Measurements from ENCODE around the gene HORMAD2.

HORMAD2 gene

DNA sequence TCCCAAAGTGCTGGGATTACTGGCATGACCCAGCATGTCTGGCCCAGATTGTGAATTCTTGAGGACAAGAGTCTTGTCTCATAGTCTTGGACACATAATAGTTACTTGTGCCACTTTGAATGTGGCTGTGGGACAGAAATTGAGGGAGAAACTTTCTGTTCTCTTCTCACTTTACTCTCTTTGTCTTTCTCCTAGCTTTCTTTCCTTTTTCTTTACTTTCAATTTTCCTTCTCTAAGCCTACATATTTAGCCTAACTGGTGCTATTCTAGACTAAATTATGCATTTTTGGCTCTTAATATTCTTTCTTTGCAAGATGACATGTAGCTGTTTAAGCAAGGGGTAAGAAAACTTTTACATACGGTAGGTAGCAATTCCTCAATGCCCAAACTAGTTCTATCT is 33.2 kb downstream of the HORMAD2 start:
- DNase-seq: no peak

DNA sequence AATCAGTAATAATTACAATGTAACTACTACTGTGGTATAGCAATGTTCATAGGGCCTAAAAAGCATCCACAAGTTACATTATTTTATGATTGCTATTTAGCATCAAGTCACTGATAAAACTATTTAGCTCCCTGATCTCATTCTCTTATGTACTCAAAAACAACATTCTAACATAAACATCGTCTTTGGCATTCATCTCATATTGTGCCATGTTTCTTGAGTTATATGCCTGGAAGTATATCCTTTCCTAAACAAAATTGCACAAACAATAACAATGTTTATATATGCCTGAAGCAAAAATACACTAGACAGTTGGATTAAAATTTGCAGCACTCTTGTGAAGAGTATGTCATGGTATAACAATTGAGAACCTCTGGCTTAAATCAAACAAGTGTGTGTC is 34.1 kb downstream of the HORMAD2 start:
- no peak for DNase-seq

DNA sequence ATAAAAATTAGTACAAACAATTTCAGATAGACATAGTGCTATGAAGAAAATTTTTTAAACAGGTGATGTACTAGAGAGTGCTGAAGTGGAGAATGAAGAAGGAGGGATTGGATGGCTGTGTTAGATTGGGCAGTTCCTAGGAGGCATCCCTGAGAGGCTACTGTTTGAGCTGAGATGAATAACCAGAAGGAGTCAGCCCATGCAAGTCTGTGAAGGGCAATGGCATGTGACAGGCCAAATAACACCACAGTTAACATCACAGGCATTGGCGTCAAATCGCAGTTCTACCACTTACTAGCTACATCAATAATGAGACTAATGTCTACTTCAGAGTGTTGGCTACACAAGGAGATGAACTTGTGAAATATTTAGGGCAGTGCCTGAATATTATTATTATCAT is 35.4 kb downstream of the HORMAD2 start:
- DNase-seq: no peak

DNA sequence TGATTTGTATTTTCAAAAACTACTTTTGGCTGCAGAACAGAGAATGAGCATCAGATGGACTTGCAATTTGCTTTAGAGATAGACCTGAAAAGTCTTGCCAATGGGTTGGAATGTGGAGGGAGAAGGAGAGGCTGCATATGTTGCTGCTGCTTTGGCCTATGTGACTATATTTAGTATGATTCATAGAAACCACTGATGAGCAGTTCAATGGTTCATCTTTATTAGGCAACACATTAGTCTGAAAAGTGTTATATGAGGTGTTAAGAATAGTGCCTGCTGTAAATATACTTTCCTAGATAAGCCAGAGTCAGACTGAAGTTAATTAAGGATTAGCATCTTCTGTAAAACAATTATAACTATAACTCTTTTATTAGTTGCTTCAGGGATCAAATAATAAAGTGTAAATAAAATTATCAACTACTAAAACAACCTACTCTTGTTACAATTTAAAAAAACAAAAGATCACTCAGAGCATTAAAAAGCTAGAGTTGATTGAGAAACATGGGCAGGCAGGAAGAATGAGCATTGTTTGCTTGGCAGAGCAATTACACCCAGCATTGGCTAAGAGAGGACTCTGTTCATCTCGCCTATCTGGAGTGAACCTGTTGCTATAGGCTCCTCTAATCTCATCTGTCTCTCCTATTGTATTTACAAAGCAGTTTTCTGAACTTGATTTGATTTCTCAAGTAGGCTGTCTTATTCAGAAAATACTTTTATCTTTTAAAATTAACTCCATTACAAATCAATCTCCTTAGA is 36.3 kb downstream of the HORMAD2 start:
- no peak for DNase-seq

DNA sequence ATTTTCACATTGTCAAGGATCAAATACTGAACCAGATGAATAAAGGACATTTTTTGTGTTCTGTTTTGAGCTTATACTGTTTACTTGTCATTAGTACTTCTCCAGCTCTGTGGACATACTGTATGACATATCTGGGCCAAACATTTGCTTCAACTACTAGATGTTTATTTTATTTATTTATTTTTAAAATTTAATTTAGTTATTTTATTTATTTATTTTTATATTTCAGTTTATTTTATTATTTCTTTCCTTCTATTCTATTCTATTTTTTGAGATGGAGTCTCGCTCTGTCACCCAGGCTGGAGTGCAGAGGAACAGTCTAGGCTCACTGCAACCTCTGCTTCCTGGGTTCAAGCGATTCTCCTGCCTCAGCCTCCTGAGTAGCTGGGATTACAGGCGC is 37.0 kb downstream of the HORMAD2 start:
- DNase-seq: no peak

DNA sequence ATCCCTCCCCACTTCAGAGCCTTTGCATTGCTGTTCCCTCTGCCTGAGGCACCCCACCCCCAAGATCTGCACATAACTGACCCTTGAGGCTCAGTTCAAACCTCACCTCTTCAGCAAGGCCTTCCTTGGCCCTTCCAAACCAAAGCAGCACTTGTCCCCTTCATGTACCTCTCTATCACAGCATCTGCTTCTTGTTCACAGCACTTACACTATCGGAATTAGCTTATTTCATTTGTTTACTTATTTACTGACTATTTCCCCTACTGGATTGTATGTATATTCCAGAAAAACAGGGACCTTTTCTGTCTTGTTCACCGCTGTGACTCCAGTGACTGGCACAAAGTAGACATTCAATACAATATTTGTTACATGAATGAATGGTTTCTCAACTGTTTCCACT is 38.0 kb downstream of the HORMAD2 start:
- no peak for DNase-seq

DNA sequence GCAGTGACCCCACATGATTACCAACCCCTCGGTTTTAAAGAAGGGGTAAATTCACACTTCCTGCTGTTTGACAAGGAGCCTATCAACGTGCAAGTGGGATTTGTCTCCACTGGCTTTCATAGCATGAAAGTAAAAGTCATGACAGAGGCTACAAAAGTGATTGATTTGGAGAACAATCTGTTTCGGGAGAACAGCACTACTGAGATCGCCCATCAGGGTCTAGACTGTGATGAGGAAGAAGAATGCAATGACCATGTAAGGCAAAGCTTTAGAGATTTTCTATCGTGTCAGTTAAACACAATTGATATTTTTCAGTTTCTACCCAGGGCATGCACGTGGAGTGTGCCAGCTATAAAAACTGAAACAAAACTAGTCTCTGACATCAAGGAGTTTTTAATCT is 41.7 kb downstream of the HORMAD2 start:
- no peak for DNase-seq

DNA sequence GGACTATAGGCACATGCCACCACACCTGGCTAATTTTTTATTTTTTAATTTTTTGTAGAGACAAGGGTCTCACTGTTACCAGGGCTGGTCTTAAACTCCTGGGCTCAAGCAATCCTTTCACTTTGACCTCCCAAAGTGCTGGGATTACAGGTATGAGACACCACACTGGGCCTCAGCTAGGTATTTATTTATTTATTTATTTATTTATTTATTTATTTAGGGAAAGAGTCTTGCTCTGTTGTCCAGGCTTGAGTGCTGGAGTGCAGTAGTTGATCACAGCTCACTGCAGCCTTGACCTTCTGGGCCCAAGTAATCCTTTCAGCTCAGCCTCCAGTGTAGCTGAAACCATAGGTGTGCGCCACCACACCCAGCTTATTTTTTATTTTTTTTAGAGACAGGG is 43.2 kb downstream of the HORMAD2 start:
- no peak for DNase-seq

DNA sequence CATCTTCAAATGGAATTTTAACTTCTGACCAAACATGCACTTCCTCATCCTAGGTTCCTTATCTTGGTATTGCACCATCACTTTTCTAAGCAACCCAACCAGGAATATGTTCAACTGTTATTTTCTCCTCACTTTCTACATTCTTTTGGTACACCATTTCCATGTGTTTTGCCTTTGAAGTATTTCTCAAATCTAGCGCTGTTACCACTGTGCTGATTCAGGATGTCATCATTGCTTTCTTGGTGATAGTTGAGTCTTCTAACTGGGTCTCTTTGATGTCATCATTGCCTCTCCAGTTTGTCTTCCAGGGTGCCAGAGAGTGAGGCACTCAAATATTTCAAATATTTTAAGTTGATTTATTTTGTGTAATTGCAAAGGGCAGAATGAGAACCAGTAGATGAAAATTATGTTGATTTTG is 47.5 kb downstream of the HORMAD2 start:
- DNase-seq: no peak

DNA sequence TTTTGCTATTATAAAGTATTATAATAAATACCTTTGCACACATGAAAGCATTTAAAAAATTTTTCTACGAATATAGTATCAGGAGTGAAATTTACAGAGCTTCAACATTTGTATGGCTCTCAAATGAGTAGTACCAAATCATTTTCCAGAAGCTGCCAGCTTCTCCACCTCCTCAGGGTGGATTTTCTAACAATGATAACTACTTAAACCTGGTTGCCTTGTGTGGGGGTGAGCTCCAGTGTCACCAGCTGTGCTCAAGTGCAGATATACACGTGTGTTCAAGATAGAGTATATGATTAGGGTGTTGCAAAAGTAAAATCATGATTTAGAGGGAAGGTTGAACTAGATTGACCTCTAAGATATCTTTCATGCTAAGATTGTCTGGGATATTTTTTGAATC is 48.2 kb downstream of the HORMAD2 start:
- no peak for DNase-seq

DNA sequence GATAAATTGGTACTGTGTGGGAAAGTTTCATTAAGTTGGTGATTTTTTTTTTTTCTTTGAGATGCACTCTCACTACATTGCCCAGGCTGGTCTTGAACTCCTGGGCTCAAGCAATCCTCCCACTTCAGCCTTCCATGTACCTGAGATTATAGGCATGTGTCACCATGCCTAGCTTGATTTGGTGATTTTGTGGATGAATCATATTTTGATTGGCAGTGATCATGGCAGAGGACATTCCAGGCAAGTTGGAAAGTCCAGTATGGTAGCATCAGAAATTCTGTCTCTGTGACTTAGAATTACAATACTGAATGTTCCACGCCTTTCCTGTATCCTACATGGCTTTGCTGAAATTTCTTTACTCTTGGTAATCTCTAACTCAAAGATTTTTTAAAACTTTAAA is 49.4 kb downstream of the HORMAD2 start:
- DNase-seq: no peak

DNA sequence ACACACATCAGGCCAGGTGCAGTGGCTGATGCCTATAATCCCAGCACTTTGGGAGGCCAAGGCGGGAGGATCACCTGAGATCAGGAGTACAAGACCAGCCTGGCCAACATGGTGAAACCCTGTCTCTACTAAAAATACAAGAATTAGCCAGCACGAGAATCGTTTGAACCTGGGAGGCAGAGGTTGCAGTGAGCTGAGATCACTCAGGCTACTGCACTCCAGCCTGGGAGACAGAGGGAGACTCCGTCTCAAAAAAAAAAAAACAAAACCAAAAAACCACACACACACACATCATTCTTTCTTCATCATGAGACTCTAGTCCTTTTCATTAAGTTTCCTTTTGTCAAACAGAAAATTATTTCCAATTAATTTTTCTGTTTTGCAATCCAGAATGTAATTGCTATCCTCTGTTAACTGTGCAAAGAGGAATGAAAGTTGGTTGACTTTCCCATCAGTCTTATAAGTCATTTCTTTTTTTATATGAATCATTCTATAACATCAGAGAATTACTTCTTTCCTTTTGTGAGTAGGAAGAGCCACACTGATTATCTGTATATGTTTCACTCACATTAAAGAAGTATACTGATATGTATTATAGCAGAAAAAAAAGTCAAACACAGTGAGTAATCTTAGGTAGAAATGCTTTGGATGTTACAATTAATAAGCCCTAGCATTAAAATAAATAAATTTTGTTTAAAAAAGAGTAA is 52.2 kb downstream of the HORMAD2 start:
- no peak for DNase-seq

DNA sequence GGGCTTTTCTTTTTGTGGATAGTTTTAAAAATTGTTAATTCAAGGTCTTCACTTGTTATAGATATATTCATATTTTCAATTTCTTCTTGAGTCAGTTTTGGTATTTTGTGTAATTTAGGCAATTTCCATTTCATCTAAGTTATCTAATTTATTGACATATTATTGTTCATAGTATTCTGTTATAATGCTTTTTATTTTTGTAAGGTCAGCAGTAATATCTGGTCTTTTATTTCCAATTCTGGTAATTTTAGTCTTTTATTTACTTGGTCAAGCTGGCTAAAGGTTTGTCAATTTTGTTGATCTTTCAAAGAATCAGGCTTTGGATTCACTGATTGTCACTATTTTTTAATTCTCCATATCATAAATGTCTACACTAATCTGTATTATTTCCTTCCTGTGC is 60.1 kb downstream of the HORMAD2 start:
- no peak for DNase-seq

DNA sequence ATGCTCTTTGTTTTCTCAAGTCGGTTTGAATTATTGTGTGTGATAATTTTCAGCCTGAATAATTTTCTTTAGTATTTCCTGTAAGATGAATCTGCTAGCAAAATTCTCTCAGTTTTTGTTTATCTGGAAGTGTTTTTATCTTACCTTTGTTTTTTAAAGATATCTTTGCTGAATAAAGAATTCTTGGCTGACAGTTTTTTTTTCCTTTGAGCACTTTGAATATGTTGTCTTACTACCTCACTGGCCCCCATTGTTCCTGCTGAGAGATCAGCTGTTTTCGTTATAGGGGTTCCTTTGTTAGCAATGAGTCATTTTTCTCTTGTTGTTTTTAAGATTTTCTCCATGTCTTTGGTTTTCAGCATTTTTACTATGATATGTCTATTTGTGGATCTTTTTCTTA is 63.0 kb downstream of the HORMAD2 start:
- DNase-seq: no peak

DNA sequence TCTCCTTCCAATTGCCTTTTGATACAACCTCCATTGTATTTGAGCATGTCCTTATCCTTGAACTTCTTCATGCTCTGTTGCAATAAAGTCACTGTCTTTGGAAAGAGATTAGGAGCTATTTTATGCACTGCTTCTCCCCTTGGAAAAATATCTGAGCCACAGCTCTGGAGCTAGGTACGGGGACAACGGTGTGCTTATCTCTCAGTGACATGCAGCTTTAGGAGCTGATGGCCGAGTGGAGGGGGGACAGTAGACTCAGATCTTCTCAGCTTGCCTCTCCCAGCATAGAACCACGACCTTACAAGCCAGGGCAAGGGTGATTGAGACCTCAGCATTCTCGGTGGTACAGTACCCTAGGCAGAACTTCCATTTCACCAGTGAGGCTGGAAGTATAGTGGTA is 64.1 kb downstream of the HORMAD2 start:
- no peak for DNase-seq

DNA sequence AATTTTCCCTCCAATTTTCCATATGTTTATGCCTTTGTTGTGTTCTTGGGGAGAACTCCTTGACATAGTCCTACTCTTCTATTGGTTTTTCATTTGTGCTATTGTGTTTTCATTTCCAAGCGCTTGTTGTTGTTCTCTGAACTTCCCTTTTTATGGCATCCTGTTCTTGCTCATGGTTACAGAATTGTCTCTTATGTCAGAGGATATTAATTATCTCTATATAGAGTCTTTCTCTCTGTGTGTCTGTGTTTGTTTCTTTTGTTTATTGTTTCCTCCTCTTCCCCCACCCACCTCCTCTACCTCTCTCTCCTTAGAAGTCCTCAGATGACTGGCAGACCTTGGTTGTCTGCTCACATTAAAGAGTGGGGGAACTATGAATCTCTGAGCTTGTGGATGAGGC is 69.9 kb downstream of the HORMAD2 start:
- DNase-seq: no peak

DNA sequence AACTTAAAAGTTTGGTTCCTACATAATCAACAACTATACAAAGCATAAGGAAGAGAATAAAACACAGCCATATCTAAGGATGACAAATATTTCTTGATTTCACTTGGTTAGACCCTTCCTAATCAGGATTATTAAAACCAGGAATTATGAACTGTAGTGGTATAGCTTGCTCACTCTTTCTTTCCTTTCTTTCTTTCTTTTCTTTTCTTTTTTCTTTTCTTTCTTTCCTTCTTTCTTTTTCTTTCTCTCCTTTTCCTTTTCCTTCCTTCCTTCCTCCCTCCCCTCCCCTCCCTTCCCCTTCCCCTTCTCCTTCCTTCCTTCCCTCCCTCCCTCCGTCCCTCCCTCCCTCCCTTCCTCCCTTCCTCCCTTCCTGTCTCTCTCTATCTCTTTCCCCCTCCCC is 78.0 kb downstream of the HORMAD2 start:
- DNase-seq: no peak

DNA sequence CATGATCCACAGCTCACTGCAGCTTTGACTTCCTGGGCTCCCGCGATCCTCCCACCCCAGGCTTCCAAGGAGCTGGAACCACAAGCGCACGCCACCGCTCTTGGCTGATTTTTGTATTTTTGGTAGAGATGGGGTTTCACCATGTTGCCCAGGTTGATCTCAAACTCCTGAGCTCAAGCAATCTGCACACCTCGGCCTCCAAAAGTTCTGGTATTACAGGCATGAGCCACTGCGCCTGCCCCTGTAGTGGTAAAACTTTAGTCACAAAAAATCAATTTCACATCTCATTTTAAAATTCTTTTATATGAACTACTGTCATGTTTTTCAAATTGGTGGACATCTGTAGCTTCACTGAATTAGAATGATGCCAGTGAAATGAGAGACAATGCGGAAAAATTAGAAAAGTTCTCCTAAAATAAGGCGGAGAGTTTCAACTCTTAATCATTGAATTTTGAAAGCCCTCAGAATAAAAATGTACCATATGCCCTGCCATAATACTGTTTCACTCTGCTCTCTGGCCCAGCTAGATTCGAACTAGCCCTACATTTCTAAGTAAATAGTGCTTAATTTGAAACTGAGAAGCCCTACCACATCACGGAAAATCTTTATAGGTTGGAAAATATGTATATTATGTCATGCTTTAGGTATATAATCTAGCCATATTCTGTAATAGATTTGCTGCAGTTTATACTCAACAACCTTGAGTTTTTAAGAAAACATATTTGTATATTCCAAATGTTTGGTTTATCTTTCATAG is 78.7 kb downstream of the HORMAD2 start:
- no peak for DNase-seq

DNA sequence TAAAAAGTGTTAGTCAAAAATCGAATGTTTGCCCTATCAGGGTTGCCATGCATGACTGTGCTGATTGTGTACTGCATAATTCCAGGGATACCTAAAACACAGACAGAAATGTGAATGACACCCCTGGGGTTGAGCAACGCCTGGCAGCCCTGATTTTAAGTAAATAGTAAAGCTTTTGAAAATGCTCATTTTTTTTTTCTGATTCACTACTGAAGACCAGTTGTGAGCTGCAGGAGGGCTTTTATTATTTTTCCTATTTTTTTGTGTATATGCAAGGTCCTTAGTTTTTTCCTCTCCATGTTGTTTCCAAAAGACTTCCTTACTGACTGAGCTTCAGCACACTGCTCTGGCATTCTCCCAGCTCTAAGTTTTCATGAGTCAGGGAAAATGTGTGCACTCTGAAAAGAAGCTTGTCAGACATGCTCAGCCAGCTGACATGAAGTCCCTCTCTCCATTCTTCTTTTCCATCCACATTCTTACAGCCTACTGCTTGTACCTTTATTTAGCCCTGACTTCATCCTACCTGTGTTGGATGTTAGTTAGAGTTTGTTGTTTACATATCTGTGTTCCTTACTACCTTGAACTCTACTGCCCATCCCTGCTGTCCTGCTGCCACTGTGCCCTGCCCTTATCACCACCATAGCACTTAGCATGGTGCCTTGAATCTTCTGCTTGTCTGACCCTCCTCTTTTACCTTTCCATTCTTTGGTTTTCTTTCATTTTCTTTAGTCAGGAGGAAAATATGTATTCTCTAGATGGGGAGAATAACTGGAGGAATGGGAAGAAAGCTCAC is 79.5 kb downstream of the HORMAD2 start:
- DNase-seq: no peak

DNA sequence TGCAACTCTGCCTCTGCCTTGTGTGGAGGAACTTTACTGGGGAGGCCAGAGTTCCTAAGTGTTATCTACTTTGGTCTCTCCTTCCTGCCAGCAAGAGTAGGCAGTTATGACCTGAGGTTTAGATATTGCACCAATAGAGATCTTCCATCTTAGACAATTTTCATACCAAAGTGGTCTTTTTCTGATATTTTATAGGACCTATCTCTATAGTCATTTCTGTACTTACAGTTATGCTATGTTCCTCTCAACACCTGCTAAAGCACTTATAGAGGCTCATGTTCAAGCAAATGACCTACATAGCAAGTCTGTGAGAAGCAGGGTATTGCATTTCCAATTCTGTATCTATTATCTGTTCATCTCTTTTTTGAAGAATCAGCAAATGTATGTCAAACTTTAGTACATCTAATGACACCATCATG is 80.8 kb downstream of the HORMAD2 start:
- no peak for DNase-seq

DNA sequence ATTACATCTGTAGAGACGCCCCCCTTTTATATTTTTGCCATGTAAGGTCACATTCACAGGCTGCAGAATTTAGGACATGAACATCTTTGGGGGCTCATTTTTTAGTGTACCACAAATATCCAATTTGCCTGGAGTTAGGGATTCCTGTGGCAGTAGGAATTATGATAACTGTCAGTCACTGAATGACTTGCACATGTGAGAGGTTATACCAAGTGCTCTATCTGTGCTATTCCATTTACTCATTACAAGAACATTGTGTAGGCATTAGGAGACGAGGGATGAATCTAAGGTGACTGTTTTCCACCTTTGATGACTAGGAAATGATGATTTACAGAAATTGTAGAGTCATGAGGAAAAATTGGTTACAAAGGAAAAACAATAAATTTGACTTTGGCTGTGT is 87.0 kb downstream of the HORMAD2 start:
- no peak for DNase-seq

DNA sequence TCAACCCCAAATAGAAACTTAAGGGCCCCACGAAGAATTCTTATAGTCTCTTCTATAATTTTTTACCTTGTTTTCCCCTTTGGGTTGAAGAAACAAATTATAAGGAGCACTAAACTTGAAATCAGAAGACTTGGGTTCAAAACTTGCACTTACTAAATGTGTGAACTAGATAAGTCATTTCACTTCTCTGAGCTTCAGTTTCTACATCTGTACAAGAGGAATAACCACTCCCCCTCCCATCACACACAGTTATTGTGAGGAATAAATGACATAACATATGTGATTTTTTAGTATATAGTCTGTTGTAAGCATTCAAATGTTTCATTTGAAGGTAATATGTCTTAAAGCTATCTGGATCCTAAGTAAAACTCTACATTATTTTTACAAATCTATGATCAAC is 87.5 kb downstream of the HORMAD2 start:
- no peak for DNase-seq

DNA sequence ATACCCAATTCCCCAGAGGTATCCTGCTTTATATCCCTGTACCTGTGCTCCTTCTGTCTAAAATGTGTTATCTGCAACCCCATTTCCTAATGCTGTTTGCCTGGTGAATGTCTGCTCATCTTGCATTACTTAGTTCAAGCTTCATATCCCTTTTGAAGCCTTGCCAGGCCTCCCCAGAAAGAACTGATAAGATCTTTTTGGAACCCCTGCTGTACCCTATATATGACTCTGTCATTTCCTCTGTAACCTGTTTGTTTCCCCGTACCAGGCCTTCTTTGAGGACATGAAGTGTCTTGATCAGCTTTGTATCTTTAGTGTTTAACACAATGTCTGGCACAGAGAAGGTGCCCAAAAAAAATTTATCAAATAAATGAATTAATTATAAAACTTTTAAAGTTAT is 88.7 kb downstream of the HORMAD2 start:
- DNase-seq: no peak

Measured in stimulated activated CD4-positive, alpha-beta T cell treated with anti-CD3 and anti-CD28 coated beads, Interleukin-4, amount 100 ng/mL, for 1 hour (primary cell).